ENCODE measurements around the gene SCARB1. TPM values are rescaled to one million over a fixed set of nuclear protein-coding genes. Genes with fewer than 3 reads are reported as not detected.
A peak's percentile ranks its signal among the peaks of the same experiment; 100 is the strongest.

SCARB1 gene
- total and polyA plus RNA-seq, 2 of the 13 experiments (the other 11 are each of a cell fraction or from before 2014, with no cell fraction given), result 63.4 to 160 TPM

- TF ChIP-seq ARID3A (IDR thresholded peaks at IDR 0.05; ENCODE audit: low read depth, low read length) (0 out of 2 replicates have a peak, but pooled peaks have one; percentile 12), ASH2L (IDR thresholded peaks at IDR 0.05; ENCODE audit: insufficient read length, low read depth, low read length) (no peak), SP4 (CRISPR knock-in tag; IDR thresholded peaks at IDR 0.05) (no peak), TFAP4 (IDR thresholded peaks at IDR 0.05; ENCODE audit: borderline replicate concordance, low read depth) (peak; percentile 85), NR2C2 (CRISPR knock-in tag; IDR thresholded peaks at IDR 0.05; ENCODE audit: borderline replicate concordance) (no peak), TOPORS (CRISPR knock-in tag; IDR thresholded peaks at IDR 0.05) (no peak), ZNF572 (CRISPR knock-in tag; IDR thresholded peaks at IDR 0.05) (no peak), ZSCAN25 (CRISPR knock-in tag; IDR thresholded peaks at IDR 0.05) (no peak), KDM2A (CRISPR knock-in tag; IDR thresholded peaks at IDR 0.05; ENCODE audit: borderline replicate concordance, low read depth) (no peak), MLXIP (CRISPR knock-in tag; IDR thresholded peaks at IDR 0.05; ENCODE audit: borderline replicate concordance) (no peak), ARID4A (CRISPR knock-in tag; IDR thresholded peaks at IDR 0.05; ENCODE audit: borderline replicate concordance) (no peak), ZNF563 (CRISPR knock-in tag; IDR thresholded peaks at IDR 0.05) (no peak), GATA4 (IDR thresholded peaks at IDR 0.05; ENCODE audit: borderline replicate concordance, low read depth) (no peak), XBP1 (CRISPR knock-in tag; IDR thresholded peaks at IDR 0.05) (no peak), HMG20B (CRISPR knock-in tag; conservative IDR thresholded peaks at IDR 0.05) (no peak), ZNF749 (CRISPR knock-in tag; IDR thresholded peaks at IDR 0.05; ENCODE audit: borderline replicate concordance) (no peak), BATF2 (CRISPR knock-in tag; IDR thresholded peaks at IDR 0.05) (no peak), SP2 (CRISPR knock-in tag; IDR thresholded peaks at IDR 0.05) (no peak)
These were observed 133.2 kb downstream of the SCARB1 start (continued) for GRCh38 chr12:124730455-124730932.
